SKM-1 treated with dmso at 0.1 percent for 144 hours (cell line): Measurements from ENCODE around the gene CHCT1.
"Not testable (repeated sequence)": the region's sequence is repeated elsewhere in the genome, so short reads cannot be mapped to it uniquely, and the experiment has no call there.

Experiments used
- DNase-seq: peaks from one replicate; lab custom pipeline; 2025; ENCODE audit not compliant: unreplicated experiment; lab: John Stamatoyannopoulos, UW

Gene CHCT1

GRCh38 chr17:60398227-60398959 lies 23.9 kb upstream of the CHCT1 start:
- peak; percentile 98 for DNase-seq

- no peak for DNase-seq
Measured at GRCh38 chr17:60401819-60402218, 20.5 kb upstream of the CHCT1 start.

GRCh38 chr17:60403523-60403810 lies 18.8 kb upstream of the CHCT1 start:
- DNase-seq: no peak

GRCh38 chr17:60403962-60404361 lies 18.3 kb upstream of the CHCT1 start:
- DNase-seq: no peak

- no peak for DNase-seq
Measured at GRCh38 chr17:60406887-60407286, 15.4 kb upstream of the CHCT1 start.

GRCh38 chr17:60410001-60410400 lies 12.3 kb upstream of the CHCT1 start:
- DNase-seq: no peak

- DNase-seq: no peak
Measured at GRCh38 chr17:60412701-60413100, 9.6 kb upstream of the CHCT1 start.

- DNase-seq: no peak
Measured at GRCh38 chr17:60415146-60415545, 7.1 kb upstream of the CHCT1 start.

GRCh38 chr17:60416368-60416925 lies 5.8 kb upstream of the CHCT1 start:
- no peak for DNase-seq

- DNase-seq: not testable (repeated sequence)
Measured at GRCh38 chr17:60419003-60419402, 3.3 kb upstream of the CHCT1 start.

GRCh38 chr17:60419875-60420274 lies 2.4 kb upstream of the CHCT1 start:
- DNase-seq: not testable (repeated sequence)

- peak; percentile 71 for DNase-seq
Measured at GRCh38 chr17:60421273-60422161, 772 bp upstream of the CHCT1 start.

- no peak for DNase-seq
Measured at GRCh38 chr17:60423865-60424264, 1.6 kb downstream of the CHCT1 start.

- no peak for DNase-seq
Measured at GRCh38 chr17:60425626-60426025, 3.3 kb downstream of the CHCT1 start.

- DNase-seq: no peak
Measured at GRCh38 chr17:60426596-60426995, 4.3 kb downstream of the CHCT1 start.

- not testable (repeated sequence) for DNase-seq
Measured at GRCh38 chr17:60428491-60428890, 6.2 kb downstream of the CHCT1 start.

- not testable (repeated sequence) for DNase-seq
Measured at GRCh38 chr17:60430561-60430960, 8.3 kb downstream of the CHCT1 start.

- DNase-seq: not testable (repeated sequence)
Measured at GRCh38 chr17:60433021-60433997, 11.0 kb downstream of the CHCT1 start.

- DNase-seq: peak; percentile 66
Measured at GRCh38 chr17:60435244-60436167, 13.2 kb downstream of the CHCT1 start.

- peak; percentile 24 for DNase-seq
Measured at GRCh38 chr17:60436676-60437075, 14.4 kb downstream of the CHCT1 start.
